Measurements from ENCODE around the gene CCL23. TPM values are rescaled to one million over a fixed set of nuclear protein-coding genes. Genes with fewer than 3 reads are reported as not detected.
"Not testable (repeated sequence)": the region's sequence is repeated elsewhere in the genome, so short reads cannot be mapped to it uniquely, and the experiment has no call there.

The CCL23 gene
- total and polyA plus RNA-seq, 5 donors from 2014 or later = not detected

GRCh38 chr17:36019423-36019822 lies 1.7 kb upstream of the CCL23 start:
- Histone ChIP-seq H3K9me3 (ENCODE audit: control insufficient read depth in 2 of 2, low read length in 2 of 2) (no peaks in the 10 kb centered on the region), H3K36me3 (ENCODE audit: control insufficient read depth, insufficient read depth, low read length) (no peaks in the 10 kb centered on the region), H3K4me1 (ENCODE audit: control insufficient read depth, insufficient read depth, low read length, poor library complexity, severe bottlenecking) (no peaks in the 10 kb centered on the region), H3K27me3 (ENCODE audit: control insufficient read depth, insufficient read depth, low read length) (peaks cover 2% of the 10 kb centered on the region), H3K27ac (ENCODE audit: insufficient read depth, low read length, poor library complexity, severe bottlenecking) (no peak overlapping the region), H3K4me3 (ENCODE audit: low read depth, low read length) (no peak overlapping the region)
- Mint-ChIP-seq H3K27ac (no peak overlapping the region), H3K4me1 (no peaks in the 10 kb centered on the region), H3K36me3 (no peaks in the 10 kb centered on the region), H3K27me3 (peaks cover 20% of the 10 kb centered on the region), H3K4me3 (no peak overlapping the region), H3K9me3 (peaks cover 0 to 4% (median 2%) of the 10 kb centered on the region in 7 donors)
- no peak for ATAC-seq (ENCODE audit: low read depth in 2 of 2)
- no peak for DNase-seq

DNA sequence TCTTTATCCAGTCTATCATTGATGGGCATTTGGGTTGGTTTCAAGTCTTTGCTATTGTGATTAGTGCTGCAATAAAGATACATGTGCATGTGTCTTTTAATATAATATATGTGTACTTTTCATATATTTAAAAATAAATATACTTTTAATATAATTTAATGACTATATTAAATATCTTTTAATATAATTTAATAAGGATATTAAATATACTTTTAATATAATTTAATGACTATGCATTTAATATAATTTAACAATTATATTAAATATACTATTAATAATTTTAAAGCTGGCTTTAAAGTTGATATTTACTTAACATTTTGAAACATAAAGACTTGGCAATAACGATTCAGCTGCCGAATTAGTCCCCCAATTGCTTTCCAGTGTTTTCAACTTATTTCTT lies 1.2 kb downstream of the CCL23 start:
- DNase-seq (no peak), ATAC-seq (ENCODE audit: low read depth in 2 of 2) (no peak)
- Mint-ChIP-seq H3K9me3 (peaks cover 0 to 5% (median 0%) of the 10 kb centered on the region in 7 donors), H3K36me3 (no peaks in the 10 kb centered on the region), H3K27me3 (peaks cover 31% of the 10 kb centered on the region), H3K4me3 (no peak overlapping the region), H3K27ac (no peak overlapping the region), H3K4me1 (no peaks in the 10 kb centered on the region)
- Histone ChIP-seq H3K4me1 (ENCODE audit: control insufficient read depth, insufficient read depth, low read length, poor library complexity, severe bottlenecking) (no peaks in the 10 kb centered on the region), H3K9me3 (ENCODE audit: control insufficient read depth in 2 of 2, low read length in 2 of 2) (no peaks in the 10 kb centered on the region), H3K27me3 (ENCODE audit: control insufficient read depth, insufficient read depth, low read length) (peaks cover 2% of the 10 kb centered on the region), H3K27ac (ENCODE audit: insufficient read depth, low read length, poor library complexity, severe bottlenecking) (no peak overlapping the region), H3K36me3 (ENCODE audit: control insufficient read depth, insufficient read depth, low read length) (no peaks in the 10 kb centered on the region), H3K4me3 (ENCODE audit: low read depth, low read length) (no peak overlapping the region)

DNA sequence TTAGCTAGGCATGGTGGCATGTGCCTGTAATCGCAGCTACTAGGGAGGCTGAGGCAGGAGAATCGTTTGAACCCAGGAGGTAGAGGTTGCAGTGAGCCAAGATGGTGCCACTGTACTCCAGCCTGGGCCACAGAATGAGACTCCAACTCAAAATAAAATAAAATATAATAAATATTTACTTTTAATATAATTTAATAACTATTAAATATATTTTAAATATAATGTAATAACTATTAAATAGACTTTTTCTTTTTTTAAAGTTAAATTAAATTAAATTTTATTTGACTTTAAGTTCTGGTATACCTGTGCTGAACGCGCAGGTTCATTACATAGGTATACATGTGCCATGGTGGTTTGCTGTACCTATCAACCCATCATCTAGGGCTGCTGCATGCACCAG lies 1.9 kb downstream of the CCL23 start:
- not testable (repeated sequence) for H3K36me3 ChIP-seq (ENCODE audit: control insufficient read depth, insufficient read depth, low read length); H3K4me3 Mint-ChIP-seq; H3K27ac Mint-ChIP-seq; DNase-seq; H3K36me3 Mint-ChIP-seq; H3K27me3 ChIP-seq (ENCODE audit: control insufficient read depth, insufficient read depth, low read length); H3K4me1 Mint-ChIP-seq; H3K9me3 Mint-ChIP-seq; ATAC-seq (ENCODE audit: low read depth in 2 of 2); H3K4me1 ChIP-seq (ENCODE audit: control insufficient read depth, insufficient read depth, low read length, poor library complexity, severe bottlenecking); H3K27ac ChIP-seq (ENCODE audit: insufficient read depth, low read length, poor library complexity, severe bottlenecking); H3K4me3 ChIP-seq (ENCODE audit: low read depth, low read length); H3K9me3 ChIP-seq (ENCODE audit: control insufficient read depth in 2 of 2, low read length in 2 of 2)
- peaks cover 35% of the 10 kb centered on the region for H3K27me3 Mint-ChIP-seq

DNA sequence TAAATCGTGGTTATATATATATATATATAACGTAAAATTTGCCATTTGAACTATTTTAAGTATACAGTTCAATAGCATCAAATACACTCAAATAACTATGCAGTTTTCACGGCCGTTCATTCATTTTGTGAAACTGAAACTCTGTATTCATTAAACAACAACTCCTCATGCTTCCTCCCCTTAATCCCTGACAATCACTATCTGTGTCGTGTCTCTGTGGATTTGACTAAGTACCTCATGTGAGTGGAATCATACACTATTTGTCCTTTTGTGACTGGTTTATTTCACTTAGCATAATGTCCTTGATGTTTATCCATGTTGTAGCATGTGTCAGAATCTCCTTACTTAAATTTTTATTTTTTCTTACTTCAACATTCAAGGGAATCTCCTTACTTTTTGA lies 2.8 kb downstream of the CCL23 start:
- Histone ChIP-seq H3K4me3 (ENCODE audit: low read depth, low read length) (no peak overlapping the region), H3K36me3 (ENCODE audit: control insufficient read depth, insufficient read depth, low read length) (no peaks in the 10 kb centered on the region), H3K27me3 (ENCODE audit: control insufficient read depth, insufficient read depth, low read length) (peaks cover 2% of the 10 kb centered on the region), H3K9me3 (ENCODE audit: control insufficient read depth in 2 of 2, low read length in 2 of 2) (no peaks in the 10 kb centered on the region), H3K27ac (ENCODE audit: insufficient read depth, low read length, poor library complexity, severe bottlenecking) (no peak overlapping the region), H3K4me1 (ENCODE audit: control insufficient read depth, insufficient read depth, low read length, poor library complexity, severe bottlenecking) (no peaks in the 10 kb centered on the region)
- ATAC-seq (ENCODE audit: low read depth in 2 of 2) (no peak), DNase-seq (no peak)
- H3K27me3 Mint-ChIP-seq = peaks cover 30% of the 10 kb centered on the region
- no peak overlapping the region for H3K4me3 Mint-ChIP-seq
- no peaks in the 10 kb centered on the region for H3K4me1 Mint-ChIP-seq
- H3K36me3 Mint-ChIP-seq = no peaks in the 10 kb centered on the region
- H3K9me3 Mint-ChIP-seq = peaks cover 0 to 2% (median 0%) of the 10 kb centered on the region in 7 donors
- no peak overlapping the region for H3K27ac Mint-ChIP-seq

DNA sequence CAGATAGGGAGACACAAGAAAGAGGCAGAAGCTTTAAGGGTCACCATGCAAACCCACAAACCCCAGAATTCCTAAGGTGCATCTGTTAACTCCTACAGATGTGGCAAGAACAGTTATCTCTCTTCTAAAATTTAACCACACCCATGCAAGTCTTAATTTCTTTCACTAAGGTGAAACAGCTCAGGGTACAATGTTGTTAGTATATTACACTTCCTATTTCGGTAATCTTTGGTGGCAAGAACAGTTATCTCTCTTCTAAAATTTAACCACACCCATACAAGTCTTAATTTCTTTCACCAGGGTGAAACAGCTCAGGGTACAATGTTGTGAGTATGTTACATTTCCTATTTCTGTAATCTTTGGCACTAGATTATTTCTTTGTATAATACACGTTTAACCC lies 6.6 kb downstream of the CCL23 start:
- Histone ChIP-seq H3K27me3 (ENCODE audit: control insufficient read depth, insufficient read depth, low read length) (no peaks in the 10 kb centered on the region), H3K4me3 (ENCODE audit: low read depth, low read length) (no peak overlapping the region), H3K4me1 (ENCODE audit: control insufficient read depth, insufficient read depth, low read length, poor library complexity, severe bottlenecking) (no peaks in the 10 kb centered on the region), H3K9me3 (ENCODE audit: control insufficient read depth in 2 of 2, low read length in 2 of 2) (no peaks in the 10 kb centered on the region), H3K36me3 (ENCODE audit: control insufficient read depth, insufficient read depth, low read length) (no peaks in the 10 kb centered on the region), H3K27ac (ENCODE audit: insufficient read depth, low read length, poor library complexity, severe bottlenecking) (no peak overlapping the region)
- no peak for ATAC-seq (ENCODE audit: low read depth in 2 of 2)
- Mint-ChIP-seq H3K27me3 (peaks cover 19% of the 10 kb centered on the region), H3K36me3 (no peaks in the 10 kb centered on the region), H3K4me1 (no peaks in the 10 kb centered on the region), H3K9me3 (peaks cover 0 to 9% (median 0%) of the 10 kb centered on the region in 7 donors), H3K4me3 (no peak overlapping the region), H3K27ac (no peak overlapping the region)
- DNase-seq = no peak

DNA sequence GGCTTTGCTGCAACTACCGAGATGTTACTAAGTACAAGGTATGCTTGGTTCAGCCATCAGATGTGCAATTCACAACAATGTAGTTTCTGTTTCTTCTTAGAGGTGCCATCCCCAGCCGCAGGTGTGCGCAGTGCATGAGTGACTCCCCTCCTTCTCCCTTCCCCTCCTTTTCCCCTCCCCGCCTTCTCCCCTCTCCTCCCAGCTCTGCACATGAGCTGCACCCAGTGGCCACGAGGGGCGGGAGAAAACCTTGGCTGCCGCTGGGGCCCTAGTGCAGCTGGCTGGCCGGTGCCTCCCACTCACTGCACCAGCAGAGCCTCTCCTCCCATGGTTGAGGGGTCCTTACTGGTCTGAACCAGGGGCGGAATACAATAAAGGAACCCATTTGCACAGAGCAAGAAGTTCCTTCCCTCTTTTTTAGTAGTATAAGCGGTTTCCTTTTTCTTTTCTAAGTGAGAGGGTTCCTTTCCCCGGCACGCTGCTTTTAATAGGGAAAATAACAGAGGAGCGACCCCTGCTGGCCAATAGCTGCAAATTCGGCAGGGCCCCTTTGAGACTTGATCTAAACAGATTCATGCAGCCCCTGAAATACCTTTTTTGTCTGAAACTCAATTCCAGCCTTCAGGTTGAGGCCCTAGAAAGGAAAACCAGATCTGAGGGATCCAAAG lies 8.6 kb downstream of the CCL23 start:
- H3K36me3 Mint-ChIP-seq = no peaks in the 10 kb centered on the region
- peaks cover 24% of the 10 kb centered on the region for H3K27me3 Mint-ChIP-seq
- no peaks in the 10 kb centered on the region for H3K27me3 ChIP-seq (ENCODE audit: control insufficient read depth, insufficient read depth, low read length)
- H3K4me1 Mint-ChIP-seq = peaks cover 0 to 3% (median 2%) of the 10 kb centered on the region in 4 donors
- H3K9me3 Mint-ChIP-seq = peaks cover 0 to 9% (median 2%) of the 10 kb centered on the region in 7 donors
- no peak overlapping the region for H3K4me3 Mint-ChIP-seq
- H3K27ac Mint-ChIP-seq = no peak overlapping the region
- H3K36me3 ChIP-seq (ENCODE audit: control insufficient read depth, insufficient read depth, low read length) = no peaks in the 10 kb centered on the region
- ATAC-seq (ENCODE audit: low read depth in 2 of 2) (no peak), DNase-seq (no peak)
- no peak overlapping the region for H3K27ac ChIP-seq (ENCODE audit: insufficient read depth, low read length, poor library complexity, severe bottlenecking)
- no peaks in the 10 kb centered on the region for H3K4me1 ChIP-seq (ENCODE audit: control insufficient read depth, insufficient read depth, low read length, poor library complexity, severe bottlenecking)
- no peaks in the 10 kb centered on the region for H3K9me3 ChIP-seq (ENCODE audit: control insufficient read depth in 2 of 2, low read length in 2 of 2)
- no peak overlapping the region for H3K4me3 ChIP-seq (ENCODE audit: low read depth, low read length)

GRCh38 chr17:36004594-36005108 lies 13.1 kb downstream of the CCL23 start:
- DNase-seq = no peak
- Mint-ChIP-seq H3K36me3 (no peaks in the 10 kb centered on the region), H3K27ac (no peak overlapping the region), H3K9me3 (peaks cover 0 to 7% (median 0%) of the 10 kb centered on the region in 7 donors), H3K4me3 (no peak overlapping the region), H3K4me1 (peaks cover 0 to 3% (median 2%) of the 10 kb centered on the region in 4 donors), H3K27me3 (peaks cover 12% of the 10 kb centered on the region)
- no peak for ATAC-seq (ENCODE audit: low read depth in 2 of 2)
- Histone ChIP-seq H3K27ac (ENCODE audit: insufficient read depth, low read length, poor library complexity, severe bottlenecking) (no peak overlapping the region), H3K4me1 (ENCODE audit: control insufficient read depth, insufficient read depth, low read length, poor library complexity, severe bottlenecking) (no peaks in the 10 kb centered on the region), H3K36me3 (ENCODE audit: control insufficient read depth, insufficient read depth, low read length) (no peaks in the 10 kb centered on the region), H3K27me3 (ENCODE audit: control insufficient read depth, insufficient read depth, low read length) (no peaks in the 10 kb centered on the region), H3K9me3 (ENCODE audit: control insufficient read depth in 2 of 2, low read length in 2 of 2) (no peaks in the 10 kb centered on the region), H3K4me3 (ENCODE audit: low read depth, low read length) (no peak overlapping the region)

GRCh38 chr17:36002631-36003030 lies 15.1 kb downstream of the CCL23 start:
- H3K27ac ChIP-seq (ENCODE audit: insufficient read depth, low read length, poor library complexity, severe bottlenecking) = no peak overlapping the region
- peaks cover 0 to 4% (median 0%) of the 10 kb centered on the region in 7 donors for H3K9me3 Mint-ChIP-seq
- DNase-seq = no peak
- no peak overlapping the region for H3K4me3 ChIP-seq (ENCODE audit: low read depth, low read length)
- no peaks in the 10 kb centered on the region for H3K9me3 ChIP-seq (ENCODE audit: control insufficient read depth in 2 of 2, low read length in 2 of 2)
- no peak for ATAC-seq (ENCODE audit: low read depth in 2 of 2)
- H3K27me3 Mint-ChIP-seq = peaks cover 18% of the 10 kb centered on the region
- no peaks in the 10 kb centered on the region for H3K36me3 ChIP-seq (ENCODE audit: control insufficient read depth, insufficient read depth, low read length)
- peaks cover 0 to 3% (median 2%) of the 10 kb centered on the region in 4 donors for H3K4me1 Mint-ChIP-seq
- no peaks in the 10 kb centered on the region for H3K4me1 ChIP-seq (ENCODE audit: control insufficient read depth, insufficient read depth, low read length, poor library complexity, severe bottlenecking)
- no peak overlapping the region for H3K4me3 Mint-ChIP-seq
- no peak overlapping the region for H3K27ac Mint-ChIP-seq
- H3K36me3 Mint-ChIP-seq = no peaks in the 10 kb centered on the region
- H3K27me3 ChIP-seq (ENCODE audit: control insufficient read depth, insufficient read depth, low read length) = no peaks in the 10 kb centered on the region
